HEK293 (cell line): Measurements from ENCODE around the gene TRIM3.

Experiments used
- CTCF ChIP-seq: fragments of 450-650 bp; formaldehyde crosslinking; IDR thresholded peaks from 2 replicates; pipeline ENCODE4 v1.5.1; 2016; ENCODE audit warnings: missing biosample characterization, missing genetic modification characterization
- YY1 ChIP-seq: fragments of 450-650 bp; formaldehyde crosslinking; IDR thresholded peaks from 2 replicates; pipeline ENCODE4 v1.5.1; 2018; ENCODE audit warnings: missing biosample characterization, missing genetic modification characterization
- ZNF341 ChIP-seq: fragments of 450-650 bp; formaldehyde crosslinking; IDR thresholded peaks from 2 replicates; pipeline ENCODE4; 2016; ENCODE audit warnings: low read depth, missing biosample characterization, missing genetic modification characterization
- ZSCAN18 ChIP-seq: fragments of 450-650 bp; formaldehyde crosslinking; IDR thresholded peaks from 2 replicates; pipeline ENCODE4 v1.5.1; 2016; ENCODE audit warnings: missing biosample characterization, missing genetic modification characterization

GRCh38 chr11:6405052-6405667, 68.6 kb downstream of the TRIM3 start:
- TF ChIP-seq YY1 (no peak), ZNF341 (tag by site-specific recombination) (no peak), CTCF (tag by site-specific recombination) (no peak), ZSCAN18 (no peak)
